GM12873 (cell line): ENCODE measurements around the gene AQP12B.

Source experiments
- CTCF ChIP-seq: IDR thresholded peaks from 2 replicates; pipeline ENCODE4 v1.5.1; 2012; ENCODE audit warnings: low read depth, mild to moderate bottlenecking, moderate library complexity, low read length, control low read depth; ENCODE audit not compliant: insufficient read depth; ENCODE audit errors: missing control alignments

The AQP12B gene

DNA sequence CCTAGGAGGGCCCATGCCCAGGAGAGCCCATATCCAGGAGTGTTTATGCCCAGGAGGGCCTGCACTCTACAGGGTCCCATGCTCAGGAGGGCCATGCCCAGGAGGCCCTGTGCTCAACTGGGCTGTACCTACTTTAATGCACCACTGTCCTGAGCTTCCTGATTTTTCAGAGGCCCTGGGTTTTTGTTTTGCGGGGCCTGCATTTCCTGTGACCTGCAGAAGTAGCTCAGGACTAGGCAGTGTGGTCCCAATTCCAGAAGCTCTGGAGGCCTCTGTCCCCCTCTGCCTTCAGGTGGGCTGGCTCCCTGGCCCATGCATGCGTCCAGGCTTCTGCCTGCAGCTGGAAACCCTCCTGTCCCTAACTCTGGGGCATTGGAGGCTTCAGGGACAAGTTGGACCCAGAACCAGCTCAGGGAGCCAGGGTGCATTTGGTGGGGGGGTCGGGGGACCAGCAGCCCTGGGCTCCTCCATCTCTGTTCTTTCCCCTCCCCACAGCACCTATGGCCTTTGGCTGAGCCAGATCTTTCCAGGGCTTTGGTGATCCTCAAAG, 46.6 kb downstream of the AQP12B start:
- no peak for TF ChIP-seq CTCF

DNA sequence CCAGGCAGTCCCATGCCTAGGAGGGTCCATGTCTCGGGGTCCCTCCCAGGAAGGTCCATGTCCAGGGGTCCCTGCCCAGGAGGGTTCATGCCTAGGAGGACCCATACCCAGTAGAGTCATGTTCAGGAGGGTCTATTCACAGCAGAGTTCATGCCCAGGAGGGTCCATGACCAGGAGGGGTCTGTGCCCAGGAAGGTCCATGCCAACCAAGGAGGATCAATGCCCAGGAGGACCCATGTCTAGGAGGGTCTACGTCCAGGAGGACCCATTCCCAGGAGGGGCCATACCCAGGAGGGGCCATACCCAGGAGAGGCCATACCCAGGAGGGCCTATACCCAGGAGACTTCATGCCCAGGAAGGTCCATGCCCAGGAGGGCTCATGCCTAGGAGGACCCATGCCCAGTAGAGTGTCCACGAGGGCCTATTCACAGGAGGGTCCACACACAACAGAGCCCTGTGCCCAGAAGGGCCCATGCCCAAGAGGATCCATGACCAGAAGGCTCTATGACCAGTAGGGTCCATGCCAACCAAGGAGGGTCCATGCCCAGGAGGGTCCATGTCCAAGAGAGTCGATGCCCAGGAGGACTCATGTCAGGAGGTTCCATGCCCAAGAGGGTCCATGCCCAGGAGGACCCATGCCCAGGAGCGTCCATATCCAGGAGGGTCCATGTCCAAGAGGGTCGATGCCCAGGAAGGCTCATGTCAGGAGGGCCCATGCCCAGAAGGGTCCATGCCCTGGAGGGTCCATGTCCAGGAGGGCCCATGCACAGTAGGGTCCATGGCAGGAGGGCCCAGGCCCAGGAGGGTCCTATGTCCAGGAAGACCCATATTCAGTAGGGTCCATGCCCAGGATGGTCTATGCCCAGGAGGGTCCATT, 47.3 kb downstream of the AQP12B start:
- TF ChIP-seq CTCF, result no peak

GRCh38 chr2:240632306-240632721, 50.4 kb downstream of the AQP12B start:
- TF ChIP-seq CTCF, result no peak

GRCh38 chr2:240631548-240632305, 51.0 kb downstream of the AQP12B start:
- no peak for TF ChIP-seq CTCF

DNA sequence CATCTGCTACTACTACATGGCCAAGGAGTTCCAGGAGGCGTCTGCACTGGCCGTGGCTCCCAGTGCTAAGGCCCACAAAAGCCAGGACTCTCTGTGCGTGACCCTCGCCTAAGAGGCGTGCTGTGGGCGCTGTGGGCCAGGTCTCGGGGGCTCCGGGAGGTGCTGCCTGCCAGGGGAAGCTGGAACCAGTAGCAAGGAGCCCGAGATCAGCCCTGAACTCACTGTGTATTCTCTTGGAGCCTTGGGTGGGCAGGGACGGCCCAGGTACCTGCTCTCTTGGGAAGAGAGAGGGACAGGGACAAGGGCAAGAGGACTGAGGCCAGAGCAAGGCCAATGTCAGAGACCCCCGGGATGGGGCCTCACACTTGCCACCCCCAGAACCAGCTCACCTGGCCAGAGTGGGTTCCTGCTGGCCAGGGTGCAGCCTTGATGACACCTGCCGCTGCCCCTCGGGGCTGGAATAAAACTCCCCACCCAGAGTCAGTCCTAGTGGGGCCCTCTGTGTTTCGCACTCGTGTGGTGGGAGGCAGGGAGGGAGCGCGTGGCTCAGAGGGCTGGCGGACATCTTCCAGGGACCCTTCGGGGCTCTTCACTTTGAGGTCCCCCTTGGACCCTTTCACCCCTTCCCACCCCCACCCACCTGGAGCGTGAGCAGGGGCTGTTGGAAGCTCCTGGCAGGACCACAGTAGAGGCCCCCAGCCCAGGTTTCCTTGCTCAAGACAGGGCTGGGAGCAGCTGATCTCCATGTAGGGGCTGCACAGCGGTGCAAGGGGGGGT, 51.7 kb downstream of the AQP12B start:
- no peak for TF ChIP-seq CTCF

DNA sequence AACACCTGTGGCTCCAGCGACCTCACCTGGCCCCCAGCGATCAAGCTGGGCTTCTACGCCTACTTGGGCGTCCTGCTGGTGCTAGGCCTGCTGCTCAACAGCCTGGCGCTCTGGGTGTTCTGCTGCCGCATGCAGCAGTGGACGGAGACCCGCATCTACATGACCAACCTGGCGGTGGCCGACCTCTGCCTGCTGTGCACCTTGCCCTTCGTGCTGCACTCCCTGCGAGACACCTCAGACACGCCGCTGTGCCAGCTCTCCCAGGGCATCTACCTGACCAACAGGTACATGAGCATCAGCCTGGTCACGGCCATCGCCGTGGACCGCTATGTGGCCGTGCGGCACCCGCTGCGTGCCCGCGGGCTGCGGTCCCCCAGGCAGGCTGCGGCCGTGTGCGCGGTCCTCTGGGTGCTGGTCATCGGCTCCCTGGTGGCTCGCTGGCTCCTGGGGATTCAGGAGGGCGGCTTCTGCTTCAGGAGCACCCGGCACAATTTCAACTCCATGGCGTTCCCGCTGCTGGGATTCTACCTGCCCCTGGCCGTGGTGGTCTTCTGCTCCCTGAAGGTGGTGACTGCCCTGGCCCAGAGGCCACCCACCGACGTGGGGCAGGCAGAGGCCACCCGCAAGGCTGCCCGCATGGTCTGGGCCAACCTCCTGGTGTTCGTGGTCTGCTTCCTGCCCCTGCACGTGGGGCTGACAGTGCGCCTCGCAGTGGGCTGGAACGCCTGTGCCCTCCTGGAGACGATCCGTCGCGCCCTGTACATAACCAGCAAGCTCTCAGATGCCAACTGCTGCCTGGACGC, 52.5 kb downstream of the AQP12B start:
- TF ChIP-seq CTCF, result no peak
